AG08396 (cell line): Measurements from ENCODE around the gene PRM3.
"Not testable (repeated sequence)": the region's sequence is repeated elsewhere in the genome, so short reads cannot be mapped to it uniquely, and the experiment has no call there.

Source experiments
- DNase-seq: peaks from one replicate; pipeline ENCODE4 v3.0.0; 2012; ENCODE audit warnings: low spot score, mixed read lengths

Gene PRM3

DNA sequence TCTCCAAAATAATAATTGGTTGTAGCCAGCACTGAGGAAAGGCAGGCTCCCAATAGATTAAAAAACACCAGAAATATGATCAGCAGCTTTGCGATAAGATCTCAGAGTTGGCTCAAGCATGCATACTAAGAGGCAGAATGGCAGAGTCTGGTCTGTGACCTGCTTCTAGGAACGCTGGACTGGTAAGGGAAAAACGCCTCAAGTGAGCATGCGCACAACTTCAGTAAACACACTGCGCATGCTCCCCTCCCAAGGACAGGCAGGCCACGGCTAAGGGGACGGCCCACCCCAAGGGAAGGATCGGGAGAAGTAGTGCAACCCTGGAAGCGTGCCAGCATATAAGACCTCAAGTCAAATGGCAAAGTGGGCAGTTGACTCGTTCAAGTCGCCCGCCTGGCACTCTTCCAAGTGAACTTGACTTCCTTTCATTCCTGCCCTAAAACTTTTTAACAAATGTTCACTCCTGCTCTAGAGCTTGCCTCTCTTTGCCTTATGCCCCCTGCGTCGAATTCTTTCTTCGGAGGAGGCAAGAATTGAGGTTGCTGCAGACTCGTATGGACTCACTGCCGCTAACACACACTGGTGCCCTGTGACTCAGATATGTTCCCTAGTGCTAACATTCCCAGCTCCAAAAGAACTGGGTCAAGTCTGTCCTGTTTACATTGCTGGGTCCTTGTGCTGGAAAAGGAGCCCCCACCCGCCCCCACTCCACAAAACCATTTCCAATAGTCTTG, 30.1 kb upstream of the PRM3 start:
- DNase-seq = no peak

DNA sequence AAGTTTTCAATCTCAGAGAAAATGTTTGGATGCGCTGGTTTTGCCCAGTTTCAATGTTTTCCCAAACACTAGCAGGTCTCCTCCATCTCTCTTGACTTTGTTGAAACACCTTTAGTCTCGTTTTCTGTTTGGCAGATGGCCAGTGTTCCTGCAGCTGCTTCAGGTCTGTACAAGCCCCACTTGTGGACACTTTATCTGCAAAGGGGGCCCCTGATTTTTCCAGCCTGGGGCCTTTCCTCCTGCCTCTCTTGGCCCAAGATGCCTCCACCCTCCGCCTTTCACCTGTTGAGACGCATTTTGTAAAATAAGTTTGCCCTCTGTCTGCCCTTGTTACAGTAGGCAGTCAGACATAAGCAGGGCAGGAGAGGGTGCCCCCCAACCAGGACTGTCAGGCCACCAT, 29.5 kb upstream of the PRM3 start:
- DNase-seq = no peak

DNA sequence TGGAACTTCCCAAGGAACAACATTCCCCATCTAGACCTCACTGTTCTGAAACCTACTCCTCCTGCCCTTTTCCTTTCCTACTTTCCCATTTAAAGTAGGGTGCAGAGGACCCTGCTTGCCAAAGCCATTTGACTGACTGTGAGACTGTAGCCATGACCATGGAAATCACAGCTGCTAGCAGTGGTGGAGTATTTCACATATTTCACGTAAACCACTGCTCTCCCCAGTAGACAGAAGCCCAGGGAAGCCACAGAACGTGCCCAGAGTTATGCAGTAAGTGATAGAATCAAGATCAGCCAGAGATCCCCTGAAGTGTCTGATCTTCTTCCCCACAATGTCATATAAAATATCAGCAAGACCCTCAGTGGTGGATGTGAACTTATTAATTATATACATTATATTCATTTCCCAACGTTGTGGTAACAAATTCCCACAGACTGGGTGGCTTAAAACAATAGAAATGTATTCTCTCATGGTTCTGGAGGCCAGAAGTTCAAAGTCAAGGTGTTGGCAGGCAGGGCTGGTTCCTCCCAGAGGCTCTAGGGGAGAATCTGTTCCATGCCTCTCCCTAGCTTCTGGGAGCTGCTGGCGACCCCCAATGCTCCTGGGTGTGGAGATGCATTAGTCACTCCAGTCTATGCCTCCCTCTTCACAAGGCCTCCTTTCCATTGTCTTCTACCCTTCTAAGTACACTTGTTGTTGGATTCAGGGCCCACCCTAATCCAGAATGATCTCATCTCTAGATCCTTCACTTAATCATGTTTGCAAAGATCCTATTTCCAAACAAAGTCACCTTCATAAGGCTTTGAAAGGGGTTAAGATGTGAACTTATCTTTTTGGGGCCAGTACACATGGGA, 28.4 kb upstream of the PRM3 start:
- no peak for DNase-seq

GRCh38 chr16:11300560-11300892, 27.1 kb upstream of the PRM3 start:
- no peak for DNase-seq

GRCh38 chr16:11299865-11300559, 26.6 kb upstream of the PRM3 start:
- DNase-seq = no peak

DNA sequence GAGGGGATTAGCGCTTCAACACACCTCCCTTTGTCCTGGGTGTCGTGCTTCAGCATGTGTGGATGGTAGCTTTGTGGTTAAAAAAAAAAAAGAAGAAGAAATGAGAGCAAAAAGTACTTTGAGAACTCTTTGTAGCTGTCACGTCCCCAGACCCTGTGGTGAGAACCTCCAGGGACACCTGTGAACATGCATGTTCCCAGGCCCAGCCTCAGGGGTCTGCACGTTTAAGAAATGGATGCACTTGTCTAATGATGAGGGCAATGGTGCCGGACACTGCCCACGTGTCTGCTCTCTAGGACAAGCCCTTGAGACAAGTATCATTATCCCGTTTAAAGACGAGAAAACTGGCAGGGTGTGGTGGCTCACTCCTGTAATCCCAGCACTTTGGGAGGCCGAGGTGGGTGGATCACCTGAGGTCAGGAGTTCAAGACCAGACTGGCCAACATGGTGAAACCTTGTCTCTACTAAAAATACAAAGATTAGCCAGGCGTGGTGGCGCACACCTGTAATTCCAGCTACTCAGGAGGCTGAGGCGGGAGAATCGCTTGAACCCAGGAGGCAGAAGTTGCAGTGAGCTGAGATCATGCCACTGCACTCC, 25.6 kb upstream of the PRM3 start:
- DNase-seq = not testable (repeated sequence)

DNA sequence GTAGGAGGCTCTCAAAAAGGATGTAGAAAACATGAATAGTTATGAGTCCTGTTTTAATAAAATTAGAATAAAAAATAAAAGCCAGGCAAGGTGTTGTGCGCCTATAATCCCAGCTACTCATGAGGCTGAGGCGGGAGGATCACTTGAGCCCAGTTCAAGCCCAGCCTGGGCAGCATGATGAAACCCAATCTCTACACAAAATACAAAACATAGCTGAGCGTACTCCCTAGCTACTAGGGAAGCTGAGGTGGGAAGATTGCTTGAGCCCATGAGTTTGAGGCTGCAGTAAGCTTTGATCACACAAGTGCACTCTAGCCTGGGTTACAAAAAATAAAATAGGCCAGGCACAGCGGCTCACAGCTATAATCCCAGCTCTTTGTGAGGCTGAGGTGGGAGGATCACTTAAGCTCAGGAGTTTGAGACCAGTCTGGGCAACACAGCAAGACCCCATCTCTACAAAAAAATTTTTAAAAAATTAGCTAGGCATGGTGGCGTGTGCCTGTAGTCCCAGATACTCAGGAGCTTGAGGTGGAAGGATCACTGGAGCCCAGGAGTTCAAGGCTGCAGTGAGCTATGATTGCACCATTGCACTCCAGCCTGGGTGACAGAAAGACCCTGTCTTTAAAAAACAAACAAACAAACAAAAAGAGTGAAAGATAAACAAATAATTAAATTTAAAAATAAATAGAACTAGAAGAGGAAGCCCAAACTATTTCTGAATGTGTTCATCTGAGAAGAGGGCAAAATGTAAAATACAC, 24.9 kb upstream of the PRM3 start:
- DNase-seq = no peak

DNA sequence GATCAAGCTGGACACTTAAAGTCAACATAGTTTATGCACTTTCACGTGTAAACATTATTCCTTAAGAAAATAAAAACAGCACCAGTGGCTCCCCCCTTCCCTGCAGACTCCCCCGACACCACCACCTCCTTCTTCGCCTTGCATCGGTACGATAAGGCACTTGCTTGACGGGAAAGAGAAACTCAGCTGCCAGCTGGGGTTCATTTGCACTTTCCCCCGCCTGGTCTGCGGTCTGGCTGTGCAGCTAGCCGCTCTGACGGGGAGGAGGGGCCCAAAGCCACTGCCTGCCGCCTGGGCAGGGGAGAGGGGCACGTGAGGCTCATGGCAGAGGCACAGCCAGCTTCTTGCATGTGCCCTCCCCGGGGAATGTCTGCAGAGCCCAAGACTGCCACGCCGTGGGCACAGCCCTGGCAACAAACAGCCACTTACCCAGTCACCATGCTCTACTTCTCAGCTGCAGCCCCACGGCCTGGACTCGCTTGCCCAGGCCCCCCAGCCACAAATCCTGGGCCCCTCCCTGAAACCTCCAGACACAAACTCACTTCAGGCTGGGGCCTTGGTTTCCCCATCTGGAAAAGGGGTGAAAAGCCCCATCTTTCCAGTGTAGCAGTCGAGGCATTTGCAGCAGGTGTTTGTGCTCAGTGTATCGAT, 24.2 kb upstream of the PRM3 start:
- DNase-seq = peak; percentile 58

GRCh38 chr16:11296706-11297491, 23.5 kb upstream of the PRM3 start:
- DNase-seq = no peak

DNA sequence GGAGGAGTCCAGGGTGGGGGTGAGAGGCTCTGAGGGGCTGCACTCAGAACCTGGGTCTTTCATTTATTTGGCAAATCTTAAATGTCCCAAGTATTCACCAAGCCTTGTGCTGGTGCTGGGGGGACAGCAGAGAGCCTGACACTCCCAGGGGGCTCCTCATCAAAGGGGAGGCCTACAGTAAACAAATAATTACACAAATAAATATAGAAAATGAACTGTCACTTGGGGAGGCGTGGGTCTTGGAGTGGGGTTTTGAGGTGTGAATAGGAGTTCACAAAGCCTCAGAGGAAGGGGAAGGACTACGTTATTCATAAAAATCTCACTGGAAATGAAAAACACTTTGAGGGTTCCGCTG, 22.9 kb upstream of the PRM3 start:
- DNase-seq = no peak

DNA sequence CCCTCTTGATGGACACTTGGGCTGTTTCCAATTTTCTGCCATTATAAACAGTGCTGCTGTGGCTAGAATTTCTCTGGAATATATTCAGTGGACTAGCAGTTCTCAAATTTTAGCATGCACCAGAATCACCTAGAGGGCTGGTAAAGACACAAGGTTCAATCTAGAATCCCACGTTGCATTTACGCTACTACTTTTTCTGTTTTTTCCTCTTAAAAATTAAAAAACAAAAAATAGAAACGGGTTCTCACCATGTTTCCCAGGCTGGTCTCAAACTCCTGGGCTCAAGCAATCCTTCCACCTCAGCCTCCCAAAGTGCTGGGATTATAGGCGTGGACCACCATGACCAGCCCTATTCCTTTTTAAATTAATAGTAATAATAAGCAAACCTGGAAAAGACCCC, 22.2 kb upstream of the PRM3 start:
- DNase-seq = no peak

GRCh38 chr16:11292076-11292748, 18.8 kb upstream of the PRM3 start:
- no peak for DNase-seq

DNA sequence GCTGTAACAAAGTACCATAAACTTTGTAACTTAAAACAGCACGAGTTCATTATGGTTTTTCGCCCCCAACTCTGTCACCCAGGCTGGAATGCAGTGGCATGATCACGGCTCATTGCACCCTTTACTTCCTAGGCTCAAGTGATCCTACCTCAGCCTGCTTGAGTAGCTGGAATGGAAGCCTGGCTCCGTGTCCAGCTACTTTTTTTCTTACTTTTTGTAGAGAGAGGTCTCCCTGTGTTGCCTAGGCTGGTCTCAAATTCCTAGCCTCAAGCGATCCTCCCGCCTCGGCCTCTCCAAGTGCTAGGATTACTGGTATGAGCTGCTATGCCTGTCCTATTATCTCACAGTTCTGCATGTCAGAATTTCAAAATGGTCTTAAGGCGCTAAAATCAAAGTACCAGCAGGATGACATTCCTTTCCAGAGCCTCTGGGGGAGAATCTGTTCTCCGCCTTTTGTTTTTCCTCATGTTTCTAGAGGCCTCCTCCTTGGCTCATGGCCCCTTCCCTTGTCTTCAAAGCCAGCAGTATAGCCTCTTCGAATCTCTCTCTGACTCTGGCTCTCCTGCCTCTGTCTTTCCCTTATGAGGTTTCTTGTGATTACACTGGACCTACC, 17.8 kb upstream of the PRM3 start:
- no peak for DNase-seq

DNA sequence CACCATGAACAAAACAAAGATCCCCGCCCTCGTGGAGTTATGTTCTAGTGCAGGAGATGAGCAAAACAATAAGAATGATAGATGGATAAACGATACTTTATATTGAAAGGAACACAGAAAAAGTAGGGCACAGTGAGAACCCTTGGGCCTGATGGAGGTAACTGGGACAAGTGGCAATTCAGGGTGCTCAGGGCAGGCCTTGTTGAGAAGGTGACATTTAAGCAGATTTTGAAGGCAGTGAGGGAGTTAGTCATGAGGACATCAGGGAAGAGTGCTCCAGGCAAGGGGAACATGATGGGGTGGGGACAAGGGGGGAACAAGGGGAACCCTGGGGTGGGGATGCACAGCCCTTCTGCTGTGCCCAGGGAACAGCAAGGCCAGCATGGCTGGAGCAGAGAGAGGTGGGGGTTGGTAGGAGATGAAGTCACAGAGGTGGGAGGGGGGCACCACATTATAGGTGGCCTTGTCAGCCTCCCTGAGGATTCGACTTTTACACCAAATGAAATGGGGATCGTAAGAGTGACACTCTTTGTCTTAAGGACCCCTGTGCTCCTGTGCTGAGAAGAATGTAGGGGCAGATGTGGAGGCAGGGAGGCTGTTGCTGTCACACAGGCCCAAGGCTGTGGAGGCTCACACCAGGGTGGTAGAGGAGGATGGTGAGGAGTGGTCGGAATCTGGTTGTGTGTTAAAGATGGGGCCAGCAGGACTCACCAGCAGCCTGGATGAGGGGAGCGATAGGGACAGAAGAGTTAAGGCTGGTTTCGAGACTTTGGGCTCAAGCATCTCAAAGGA, 16.9 kb upstream of the PRM3 start:
- DNase-seq = no peak

DNA sequence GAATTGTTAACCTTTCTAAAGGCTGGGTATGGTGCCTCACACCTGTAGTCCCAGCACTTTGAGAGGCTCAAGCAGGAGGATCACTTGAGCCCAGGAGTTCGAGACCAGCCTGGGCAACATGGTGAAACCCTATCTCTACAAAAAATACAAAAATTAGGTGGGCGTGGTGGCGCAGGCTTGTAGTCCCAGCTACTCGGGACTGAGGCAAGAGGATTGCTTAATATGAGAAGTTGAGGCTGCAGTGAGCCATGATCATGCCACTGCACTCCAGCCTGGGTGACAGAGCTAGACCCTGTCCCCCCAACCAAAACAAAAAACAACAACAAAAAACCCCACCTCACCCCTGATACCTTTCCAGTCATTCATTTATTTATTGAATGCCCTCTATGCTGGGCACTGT, 16.3 kb upstream of the PRM3 start:
- DNase-seq = not testable (repeated sequence)

- no peak for DNase-seq
Observed at GRCh38 chr16:11289202-11289601, 15.8 kb upstream of the PRM3 start.

DNA sequence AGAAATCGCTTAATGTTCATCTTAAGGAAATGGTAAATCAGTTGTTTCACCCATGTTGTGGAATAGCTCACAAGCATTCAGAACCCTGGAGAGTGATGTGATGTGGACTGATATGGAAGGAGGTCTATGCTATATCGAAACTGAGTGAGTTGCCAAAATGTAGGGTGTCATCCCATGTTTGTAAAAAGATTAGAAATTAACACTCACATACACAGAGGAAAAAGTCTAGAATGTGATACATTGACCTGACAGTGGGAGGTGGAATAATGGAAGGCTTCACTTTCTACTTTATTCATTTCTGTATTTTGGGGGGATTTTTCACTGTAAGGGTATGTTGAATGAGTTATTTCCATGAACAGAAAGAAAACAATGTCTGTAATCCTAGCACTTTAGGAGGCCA, 12.4 kb upstream of the PRM3 start:
- DNase-seq = no peak

DNA sequence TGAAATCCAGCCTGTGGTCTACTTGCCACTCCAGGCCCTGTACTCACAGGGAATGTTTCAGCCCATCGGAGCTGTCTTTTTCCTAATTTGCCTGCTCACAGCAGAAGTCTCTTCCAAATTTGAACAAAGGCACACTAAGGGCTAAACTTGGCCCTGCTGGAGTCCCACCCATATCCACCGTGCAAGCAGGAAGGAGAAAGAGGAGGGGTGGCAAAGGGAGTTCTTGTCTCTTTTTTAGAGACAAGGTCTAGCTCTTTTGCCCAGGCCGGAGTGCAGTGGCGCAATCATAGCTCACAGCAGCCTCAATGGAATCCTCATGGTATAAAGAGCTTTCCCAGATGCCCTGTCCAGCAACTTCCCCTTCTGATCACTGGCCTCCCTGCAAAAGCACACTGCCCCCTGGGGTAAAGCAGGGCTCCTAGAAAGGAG, 10.4 kb upstream of the PRM3 start:
- DNase-seq = no peak
